ENCODE measurements around the gene HOXA3. TPM values are rescaled to one million over a fixed set of nuclear protein-coding genes. Genes with fewer than 3 reads are reported as not detected.

Gene HOXA3
- total RNA-seq, 2 donors from 2014 or later, result not detected

- H3K9me3 Mint-ChIP-seq, result peaks cover 1% of the 10 kb centered on the region
- WGBS, 2 experiments (ENCODE audit: insufficient coverage in 1 of 2, insufficient read length in 1 of 2), result 9 to 12% methylated on average over 7 to 10 of the region's 10 CpGs
These were observed 20.0 kb upstream of the HOXA3 start for GRCh38 chr7:27172315-27172774.

GRCh38 chr7:27171637-27172314, 19.4 kb upstream of the HOXA3 start:
- Mint-ChIP-seq H3K4me1 (no peaks in the 10 kb centered on the region), H3K9me3 (peaks cover 1% of the 10 kb centered on the region), H3K27me3 (ENCODE audit: insufficient read depth) (peaks cover 97% of the 10 kb centered on the region), H3K36me3 (ENCODE audit: low read depth) (no peaks in the 10 kb centered on the region), H3K4me3 (no peak overlapping the region), H3K27ac (no peak overlapping the region)
- DNase-seq, result peak; percentile 71
- Histone ChIP-seq H3K27me3 (ENCODE audit: control insufficient read depth, insufficient read depth, low read length, poor library complexity, severe bottlenecking) (peaks cover 100% of the 10 kb centered on the region), H3K4me3 (ENCODE audit: low read length) (no peak overlapping the region), H3K36me3 (ENCODE audit: control insufficient read depth, insufficient read depth, low read length) (no peaks in the 10 kb centered on the region), H3K4me1 (ENCODE audit: control insufficient read depth, insufficient read depth, low read length) (no peaks in the 10 kb centered on the region), H3K9me3 (ENCODE audit: control insufficient read depth, low read length) (peaks cover 11% of the 10 kb centered on the region), H3K9ac (ENCODE audit: extremely low read depth, low read length, poor library complexity, severe bottlenecking) (no peak overlapping the region), H3K27ac (ENCODE audit: low read depth, low read length) (no peak overlapping the region)
- TF ChIP-seq CTCF (conservative IDR thresholded peaks at IDR 0.05), result no peak
- WGBS, 2 experiments (ENCODE audit: insufficient coverage in 1 of 2, insufficient read length in 1 of 2), result 8 to 9% methylated on average over 28 to 30 of the region's 30 CpGs

More at GRCh38 chr7:27172315-27172774, 20.0 kb upstream of the HOXA3 start:
- Histone ChIP-seq H3K4me3 (ENCODE audit: low read length) (no peak overlapping the region), H3K4me1 (ENCODE audit: control insufficient read depth, insufficient read depth, low read length) (no peaks in the 10 kb centered on the region), H3K36me3 (ENCODE audit: control insufficient read depth, insufficient read depth, low read length) (no peaks in the 10 kb centered on the region), H3K9me3 (ENCODE audit: control insufficient read depth, low read length) (peaks cover 11% of the 10 kb centered on the region), H3K27me3 (ENCODE audit: control insufficient read depth, insufficient read depth, low read length, poor library complexity, severe bottlenecking) (peaks cover 100% of the 10 kb centered on the region), H3K9ac (ENCODE audit: extremely low read depth, low read length, poor library complexity, severe bottlenecking) (no peak overlapping the region), H3K27ac (ENCODE audit: low read depth, low read length) (no peak overlapping the region)
- H3K36me3 Mint-ChIP-seq (ENCODE audit: low read depth), result no peaks in the 10 kb centered on the region
- no peak overlapping the region for H3K27ac Mint-ChIP-seq
- H3K27me3 Mint-ChIP-seq (ENCODE audit: insufficient read depth), result peaks cover 97% of the 10 kb centered on the region
- TF ChIP-seq CTCF (conservative IDR thresholded peaks at IDR 0.05), result no peak
- DNase-seq, result peak; percentile 49
- H3K4me1 Mint-ChIP-seq, result no peaks in the 10 kb centered on the region
- H3K4me3 Mint-ChIP-seq, result no peak overlapping the region

GRCh38 chr7:27171325-27171636, 18.9 kb upstream of the HOXA3 start:
- H3K9me3 ChIP-seq (ENCODE audit: control insufficient read depth, low read length), result peaks cover 7% of the 10 kb centered on the region
- no peaks in the 10 kb centered on the region for H3K36me3 ChIP-seq (ENCODE audit: control insufficient read depth, insufficient read depth, low read length)
- H3K9me3 Mint-ChIP-seq, result peaks cover 1% of the 10 kb centered on the region
- peak overlapping the region; percentile 16 for H3K27ac ChIP-seq (ENCODE audit: low read depth, low read length)
- H3K9ac ChIP-seq (ENCODE audit: extremely low read depth, low read length, poor library complexity, severe bottlenecking), result no peak overlapping the region
- H3K4me3 ChIP-seq (ENCODE audit: low read length), result no peak overlapping the region
- H3K4me1 ChIP-seq (ENCODE audit: control insufficient read depth, insufficient read depth, low read length), result no peaks in the 10 kb centered on the region
- peaks cover 100% of the 10 kb centered on the region for H3K27me3 ChIP-seq (ENCODE audit: control insufficient read depth, insufficient read depth, low read length, poor library complexity, severe bottlenecking)
- WGBS, 2 experiments (ENCODE audit: insufficient coverage in 1 of 2, insufficient read length in 1 of 2), result 8 to 20% methylated on average over 1 to 8 of the region's 8 CpGs
- no peak overlapping the region for H3K4me3 Mint-ChIP-seq
- no peak for TF ChIP-seq CTCF (conservative IDR thresholded peaks at IDR 0.05)
- peaks cover 97% of the 10 kb centered on the region for H3K27me3 Mint-ChIP-seq (ENCODE audit: insufficient read depth)
- H3K4me1 Mint-ChIP-seq, result no peaks in the 10 kb centered on the region
- no peak overlapping the region for H3K27ac Mint-ChIP-seq
- H3K36me3 Mint-ChIP-seq (ENCODE audit: low read depth), result no peaks in the 10 kb centered on the region
- peak; percentile 70 for DNase-seq
